Activated CD4-positive, alpha-beta T cell treated with anti-CD3 and anti-CD28 coated beads, Interleukin-2, Interleukin-6, amounts not matched to agents 100 ng/mL and 50 ng/mL, durations not matched to agents 16 hours and 8 hours (primary cell): Measurements from ENCODE around the gene LAMA3.
"Not testable (repeated sequence)": the region's sequence is repeated elsewhere in the genome, so short reads cannot be mapped to it uniquely, and the experiment has no call there.

Experiments
- DNase-seq: peaks from one replicate; pipeline ENCODE4 v3.0.0-alpha.2; 2020

Gene LAMA3

DNA sequence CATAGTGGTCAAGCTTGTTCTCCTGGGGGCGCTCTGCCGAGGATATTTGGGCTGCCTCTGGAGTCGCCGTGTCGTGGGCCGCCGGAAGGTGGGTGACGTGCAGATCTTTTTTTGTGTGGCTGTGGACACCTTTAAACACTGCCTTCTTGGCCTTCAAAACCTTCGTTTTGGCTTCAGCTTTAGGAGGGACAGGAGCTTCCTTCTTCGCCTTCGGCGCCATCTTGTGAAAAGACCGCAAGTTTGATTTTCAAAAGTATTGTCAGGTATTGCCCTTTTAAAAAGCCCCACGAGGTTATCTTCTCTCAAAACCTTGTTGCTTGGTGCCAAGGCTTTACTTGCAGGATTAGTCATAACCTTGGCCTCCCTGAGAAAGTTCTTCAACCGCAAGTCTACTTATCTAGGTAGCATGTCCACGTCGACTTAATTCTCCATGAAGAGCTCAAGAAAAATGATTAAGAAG lies 20.8 kb downstream of the LAMA3 start:
- no peak for DNase-seq

DNA sequence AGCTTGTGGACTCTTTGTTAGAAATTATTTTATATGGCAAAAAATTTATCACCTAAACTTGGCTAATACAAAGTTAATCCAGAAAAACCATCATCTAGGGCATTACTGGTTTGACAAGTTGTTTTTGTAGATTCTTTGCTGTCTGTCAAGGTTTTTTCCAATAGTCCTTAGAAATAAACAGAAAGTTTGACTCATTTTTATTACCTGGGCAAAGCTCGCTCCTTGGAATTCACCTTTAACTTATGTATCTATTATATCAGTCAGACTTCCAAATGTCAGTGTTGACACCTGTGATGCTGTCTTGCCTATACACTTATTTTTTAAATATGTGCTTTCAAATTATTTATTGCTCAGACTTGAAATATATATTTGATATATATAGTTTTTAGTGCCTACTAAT lies 21.7 kb downstream of the LAMA3 start:
- no peak for DNase-seq

DNA sequence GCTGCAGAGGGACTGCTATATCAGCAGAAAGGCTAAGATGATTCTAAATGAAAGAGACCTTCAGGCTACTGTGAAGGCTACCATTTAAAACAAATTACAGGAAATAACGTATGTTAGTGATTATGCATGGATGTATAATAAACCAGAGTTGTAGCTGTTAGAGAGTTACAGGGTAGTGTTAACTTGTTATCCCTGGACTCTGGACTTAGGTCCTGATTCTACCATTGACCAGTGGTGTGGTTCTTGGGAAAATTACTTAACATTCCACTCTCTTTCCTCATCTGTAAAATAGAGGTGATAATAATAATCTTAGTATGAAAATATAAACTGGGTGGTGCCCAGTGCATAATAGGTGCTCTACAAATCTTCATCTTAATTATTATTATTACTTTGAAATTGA lies 22.2 kb downstream of the LAMA3 start:
- DNase-seq = no peak

DNA sequence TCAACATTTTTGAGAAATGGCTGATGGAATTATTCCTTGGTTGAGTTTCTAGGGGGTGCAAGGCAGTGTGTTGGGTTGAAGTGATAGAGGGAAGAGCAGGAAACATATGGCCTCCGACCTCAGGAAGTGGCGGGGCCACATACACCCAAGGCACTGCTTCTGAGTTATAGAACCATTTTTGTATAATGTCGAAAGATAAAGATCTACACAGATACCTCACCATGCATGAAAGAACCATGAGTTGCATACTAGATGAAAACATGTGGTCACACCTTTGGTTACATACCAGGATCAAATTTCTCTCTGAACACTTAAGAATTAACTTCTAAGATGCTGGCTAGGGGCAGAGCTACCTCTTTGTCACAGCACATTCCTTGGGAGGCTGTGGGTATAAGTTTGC lies 23.2 kb downstream of the LAMA3 start:
- peak; percentile 14 for DNase-seq

DNA sequence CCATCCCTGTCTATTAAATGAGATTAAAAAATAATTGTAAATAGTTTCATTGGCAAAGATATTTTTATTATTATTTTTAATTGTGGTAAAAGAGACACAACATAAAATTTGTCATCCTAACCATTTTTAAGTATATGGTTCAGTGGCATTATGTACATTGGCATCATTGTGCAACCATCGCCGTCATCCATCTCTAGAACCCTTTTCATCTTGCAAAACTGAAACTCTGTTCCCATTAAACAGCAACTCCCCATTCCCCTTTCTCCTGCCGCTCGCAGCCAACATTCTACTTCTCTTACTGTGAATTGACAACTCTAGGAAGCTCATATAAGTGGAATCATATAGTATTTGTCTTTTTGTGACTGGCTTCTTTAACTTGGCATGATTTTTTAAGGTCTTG lies 25.3 kb downstream of the LAMA3 start:
- DNase-seq = no peak

DNA sequence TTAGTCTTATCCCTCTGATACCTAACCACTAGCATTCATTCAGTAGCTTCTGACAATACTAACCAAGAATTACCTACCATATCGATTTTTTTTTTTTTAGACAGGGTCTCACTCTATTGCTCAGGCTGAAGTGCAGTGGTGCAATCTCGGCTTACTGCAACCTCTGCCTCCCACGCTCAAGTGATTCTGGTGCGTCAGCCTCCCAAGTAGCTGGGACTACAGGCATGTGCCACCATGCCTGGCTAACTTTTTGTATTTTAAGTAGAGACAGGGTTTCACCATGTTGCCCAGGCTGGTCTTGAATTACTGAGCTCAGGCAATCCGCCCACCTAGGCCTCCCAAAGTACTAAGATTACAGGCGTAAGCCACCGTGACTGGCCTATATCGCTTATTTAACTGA lies 26.8 kb downstream of the LAMA3 start:
- DNase-seq = not testable (repeated sequence)

DNA sequence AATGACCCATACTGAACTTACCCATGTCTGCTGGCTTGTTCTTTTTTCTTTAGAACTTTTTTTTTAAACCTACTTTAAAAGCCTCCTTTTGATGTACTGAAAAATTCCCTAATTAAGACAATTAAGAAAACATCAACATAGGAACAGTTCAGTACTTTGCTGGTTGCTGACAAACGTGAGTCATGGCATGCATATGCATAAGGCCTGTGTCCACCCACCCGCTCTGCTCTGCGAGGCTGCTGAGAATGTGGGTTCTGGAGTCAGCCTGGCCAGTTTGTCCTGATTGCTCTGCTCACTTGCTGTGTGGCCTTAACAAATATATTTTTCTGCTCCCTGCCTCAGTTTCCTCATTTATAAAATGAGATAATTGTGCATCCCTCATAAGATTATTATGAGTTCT lies 27.3 kb downstream of the LAMA3 start:
- DNase-seq = no peak

DNA sequence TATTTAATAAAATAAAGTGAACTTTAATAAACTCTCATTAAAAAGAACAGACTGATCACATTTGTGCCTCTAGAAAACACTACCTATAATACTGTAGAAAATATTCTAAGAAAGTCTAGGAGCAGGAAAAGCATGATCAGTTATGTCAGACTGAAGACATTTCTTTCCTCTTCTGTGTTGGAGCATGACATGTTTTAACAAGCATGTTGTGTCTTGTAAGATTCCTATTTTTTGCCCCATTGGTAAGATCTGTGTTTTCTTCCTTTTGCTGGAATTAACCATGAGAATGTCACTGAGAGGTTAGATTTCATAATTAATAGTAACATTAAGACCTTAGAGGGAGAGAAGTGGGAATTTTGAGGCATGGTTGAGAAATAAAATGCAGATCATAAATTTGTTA lies 27.7 kb downstream of the LAMA3 start:
- DNase-seq = no peak

DNA sequence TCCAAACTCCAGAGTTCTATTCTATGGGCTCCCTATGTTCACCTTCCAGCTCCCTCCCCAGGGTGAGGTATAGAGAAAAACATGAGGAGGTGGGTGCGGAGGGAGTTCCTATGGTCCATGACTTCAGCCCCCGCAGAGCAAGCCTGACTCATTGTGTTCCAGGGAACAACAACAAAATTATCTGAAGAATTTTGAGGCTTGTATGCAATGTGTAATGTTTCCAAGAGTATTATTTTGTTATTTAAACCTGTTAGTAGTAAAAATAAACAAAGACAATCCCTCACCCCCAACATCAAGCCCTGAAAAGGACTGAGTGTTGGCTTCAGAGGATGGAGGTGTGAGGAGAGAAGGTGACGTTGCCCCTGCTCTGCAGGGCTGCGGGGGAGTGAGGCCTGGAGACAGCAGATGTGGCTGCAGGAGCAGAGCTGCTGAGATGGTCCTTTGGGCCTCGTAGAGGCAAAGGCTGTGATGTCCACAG lies 29.0 kb downstream of the LAMA3 start:
- no peak for DNase-seq

DNA sequence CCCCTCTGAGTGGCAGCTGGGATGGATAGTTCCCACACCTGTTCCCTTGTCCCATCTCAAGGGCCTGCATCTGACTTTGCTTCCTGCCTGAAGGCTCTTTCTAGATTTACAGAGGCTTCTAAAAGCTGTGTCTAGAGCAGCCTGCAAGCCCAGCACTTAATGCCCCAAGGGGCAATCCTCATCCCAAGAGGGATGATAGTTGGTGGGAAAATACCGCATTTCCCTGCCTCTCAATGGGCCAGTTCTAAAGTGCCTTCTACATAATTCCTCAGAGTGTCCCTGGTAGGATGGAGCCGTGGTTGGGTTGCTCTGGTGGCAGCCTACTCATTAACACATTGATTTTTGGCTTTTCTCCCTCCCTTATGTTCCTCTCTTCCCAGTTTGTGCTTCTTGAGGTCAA lies 29.5 kb downstream of the LAMA3 start:
- no peak for DNase-seq

DNA sequence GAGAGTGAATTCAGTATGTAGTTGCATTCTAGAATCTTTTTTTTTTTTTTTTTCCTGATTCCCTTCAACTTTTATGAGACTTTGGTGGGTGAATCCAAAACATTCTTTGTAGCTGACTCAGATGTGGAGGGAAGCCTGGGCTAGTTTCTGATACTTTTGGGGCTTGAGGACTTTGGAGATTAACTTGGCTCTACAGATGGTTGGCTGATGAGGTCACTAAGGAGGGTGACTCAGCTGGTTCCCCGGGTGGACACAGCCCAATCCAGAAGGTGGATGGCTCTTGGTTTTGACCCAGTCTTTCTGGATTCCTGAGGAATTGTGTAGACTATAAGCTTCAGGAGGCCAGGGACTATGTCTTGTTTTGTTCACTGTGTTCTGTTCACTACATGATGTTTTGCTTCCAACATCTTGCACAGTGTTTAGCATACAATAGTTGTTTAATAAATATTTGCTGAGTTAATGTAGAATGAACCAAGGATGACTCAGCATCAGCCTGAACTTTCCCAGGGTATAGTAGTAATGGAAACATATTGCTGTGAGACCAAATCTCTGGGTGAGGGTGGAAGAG lies 30.5 kb downstream of the LAMA3 start:
- DNase-seq = no peak

DNA sequence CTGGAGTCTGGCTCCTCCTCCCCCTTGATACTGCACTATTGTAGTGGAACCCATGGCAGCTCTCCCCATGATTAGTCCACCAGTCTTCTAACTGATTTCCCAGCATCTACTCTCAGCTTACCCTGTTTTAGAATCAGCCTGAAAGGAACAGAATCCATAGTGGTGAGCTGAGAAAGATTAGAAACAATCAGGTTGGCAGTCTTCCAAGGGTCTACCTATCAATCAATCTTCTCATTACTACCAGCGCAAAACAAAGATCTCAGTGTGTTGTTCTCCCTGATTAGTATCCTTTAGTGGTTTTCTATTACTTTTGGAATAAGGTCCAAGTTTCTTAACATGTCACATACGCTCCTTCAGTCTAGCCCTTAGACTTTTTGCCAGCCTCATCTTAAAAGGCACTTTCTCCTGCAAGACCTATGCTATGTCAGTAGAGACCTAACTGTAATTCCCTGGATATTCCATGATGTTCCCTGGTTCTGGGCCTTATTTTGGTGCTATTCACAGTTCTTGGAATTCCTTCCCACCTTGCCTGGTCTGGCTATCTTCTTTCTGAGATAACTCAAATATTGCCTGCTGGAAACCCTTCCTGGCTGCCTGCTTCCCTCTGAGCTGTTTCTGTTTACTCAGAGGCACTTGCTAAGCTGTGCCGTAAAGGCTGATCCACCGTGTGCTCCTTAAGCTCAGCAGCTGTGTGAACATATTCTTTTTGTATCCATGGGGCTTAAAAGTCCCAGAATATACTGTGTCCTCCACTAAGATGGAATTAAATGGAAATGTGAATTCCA lies 32.6 kb downstream of the LAMA3 start:
- DNase-seq = no peak

DNA sequence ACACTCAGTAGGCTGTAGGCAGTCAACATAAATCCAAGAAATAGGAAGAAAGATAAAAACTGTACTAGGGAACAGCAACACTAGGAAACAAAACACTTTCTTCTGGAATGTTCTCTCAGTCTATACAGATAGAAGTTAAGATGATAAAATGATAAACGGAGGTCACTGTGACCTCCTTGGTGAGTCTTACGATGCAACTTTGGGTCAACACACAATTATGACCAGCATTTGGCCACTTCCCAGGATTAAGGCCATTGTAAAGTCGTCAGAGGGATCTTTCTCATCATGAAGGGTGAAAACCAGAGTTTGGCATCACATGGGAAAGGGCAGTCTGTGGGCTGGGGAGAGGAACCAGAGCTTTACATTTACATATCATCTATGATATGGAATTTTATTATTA lies 33.4 kb downstream of the LAMA3 start:
- no peak for DNase-seq

DNA sequence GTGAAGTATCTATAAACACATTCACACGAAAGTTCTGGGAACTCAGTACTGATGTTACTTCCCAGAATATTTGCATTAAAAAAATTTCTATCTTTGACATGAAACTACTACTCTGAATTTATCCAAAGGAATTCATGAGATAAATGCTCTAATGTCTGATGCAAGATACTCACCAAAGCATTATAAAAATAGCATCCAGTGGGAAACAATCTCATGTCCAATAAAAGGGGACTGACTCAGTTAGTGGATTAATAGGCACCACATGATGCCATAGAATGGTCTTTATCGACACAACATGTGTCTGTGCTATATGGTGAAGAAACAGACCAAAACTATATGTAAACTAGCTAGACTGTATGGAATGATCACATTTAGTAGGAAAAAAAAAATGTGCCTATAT lies 33.9 kb downstream of the LAMA3 start:
- DNase-seq = no peak

DNA sequence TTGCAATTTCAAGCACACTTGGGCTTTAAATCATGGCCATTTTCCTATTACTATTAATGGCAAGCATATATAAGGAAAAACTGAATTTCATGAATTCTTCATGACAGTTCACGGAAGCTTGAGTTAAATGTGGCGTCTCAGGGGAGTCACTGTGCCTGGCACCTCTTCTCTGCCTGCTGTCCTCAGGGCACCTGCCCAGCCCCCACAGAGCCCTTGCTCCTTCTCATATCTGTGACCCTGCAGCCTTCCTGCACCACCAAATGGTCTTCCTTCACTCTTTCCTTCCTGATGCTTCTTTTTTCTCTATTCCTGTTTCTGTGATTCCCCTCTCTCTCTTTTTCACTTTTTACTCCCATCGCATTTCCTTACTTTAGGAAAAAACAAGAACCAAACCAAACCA lies 35.4 kb downstream of the LAMA3 start:
- no peak for DNase-seq

DNA sequence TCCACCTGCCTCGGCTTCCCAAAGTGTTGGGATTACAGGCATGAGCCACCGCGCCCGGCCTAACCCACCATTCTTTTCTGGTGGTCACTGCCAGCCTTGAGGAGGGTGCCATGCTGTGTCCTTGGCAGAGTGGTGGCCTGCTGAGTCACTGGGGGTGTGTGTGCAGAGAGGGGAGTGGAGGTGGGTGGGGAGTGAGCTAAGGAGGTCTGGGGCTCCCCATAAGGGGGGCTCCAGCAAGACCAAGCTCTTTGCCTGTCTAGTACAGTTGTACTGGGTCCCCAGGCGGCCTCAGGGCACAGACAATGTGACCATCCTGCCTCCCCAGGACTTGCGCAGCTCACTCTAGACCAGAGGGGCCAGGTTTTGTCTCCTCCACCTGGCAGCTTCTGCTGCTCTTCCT lies 36.1 kb downstream of the LAMA3 start:
- DNase-seq = no peak

DNA sequence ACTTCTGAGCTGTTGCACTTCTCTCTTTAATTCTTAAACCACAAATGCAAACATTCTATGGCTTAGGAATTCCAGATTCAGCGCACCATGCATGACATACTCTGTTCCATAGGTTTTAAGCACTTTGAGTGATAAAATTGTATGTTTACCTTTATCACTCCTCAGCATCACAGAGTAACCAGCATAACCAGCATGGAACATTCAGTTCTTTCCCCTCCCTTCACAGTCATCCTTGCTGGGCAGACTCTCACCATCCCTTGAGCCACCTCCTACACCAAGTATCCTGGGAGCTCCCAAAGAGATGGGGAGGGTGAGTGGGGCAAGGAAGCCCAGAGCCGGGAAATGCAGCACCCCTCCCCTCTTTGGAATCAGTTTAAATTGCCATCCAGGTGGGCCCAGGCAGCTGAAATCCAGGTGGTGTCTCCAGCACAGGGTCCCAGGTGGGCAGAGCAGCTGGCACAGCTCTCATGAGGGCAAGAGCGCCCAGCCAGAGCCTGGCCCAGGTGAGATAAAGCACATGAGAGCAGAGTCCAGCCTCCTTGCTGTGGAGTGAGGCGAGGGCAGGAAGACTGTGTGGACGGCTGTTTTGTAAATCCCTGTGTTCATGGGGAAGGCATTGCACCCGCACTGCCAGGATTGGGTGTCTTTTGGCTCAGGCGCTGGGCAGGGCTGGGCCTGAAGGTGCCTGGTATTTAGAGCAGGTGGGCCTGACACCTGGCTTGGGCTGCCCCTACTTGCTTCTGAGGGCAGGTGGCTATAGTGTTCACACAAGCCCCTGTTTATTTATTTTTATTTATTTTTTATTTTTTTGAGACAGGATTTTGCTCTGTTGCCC lies 36.8 kb downstream of the LAMA3 start:
- DNase-seq = no peak

DNA sequence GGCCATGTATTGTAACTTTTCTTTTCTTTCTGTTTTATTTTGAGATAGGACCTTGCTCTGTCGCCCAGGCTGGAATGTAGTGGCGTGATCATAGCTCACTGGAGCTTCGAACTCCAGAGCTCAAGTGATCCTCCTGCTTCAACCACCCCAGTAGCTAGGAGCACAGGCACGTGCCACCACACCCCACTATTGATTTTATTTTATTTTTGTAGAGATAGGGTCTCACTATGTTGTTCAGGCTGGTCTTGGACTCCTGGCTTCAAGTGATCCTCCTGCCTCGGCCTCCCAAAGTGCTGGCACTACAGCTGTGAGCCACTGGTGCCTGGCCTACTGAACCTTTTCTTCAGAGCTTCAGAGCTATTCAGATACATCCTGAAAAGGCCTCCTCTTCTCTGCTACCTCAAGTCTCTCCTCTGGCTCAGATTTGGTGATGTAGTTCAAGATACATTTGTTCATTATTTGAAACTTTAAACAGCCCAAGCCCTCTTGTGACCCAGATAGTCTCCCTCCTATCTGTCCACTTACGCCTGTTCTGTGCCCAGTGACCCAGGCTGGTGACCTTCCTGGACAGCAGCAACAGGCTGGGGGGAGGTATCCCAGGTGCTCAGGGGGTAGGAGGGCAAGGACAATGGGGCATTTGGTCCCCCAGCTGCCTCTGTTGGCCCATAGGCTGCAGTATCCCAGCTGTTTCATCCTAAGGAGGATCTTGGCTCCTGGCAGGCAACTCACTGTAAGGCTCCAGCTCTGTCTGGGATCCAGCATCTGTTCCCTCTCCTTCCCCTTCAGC lies 38.6 kb downstream of the LAMA3 start:
- DNase-seq = no peak

DNA sequence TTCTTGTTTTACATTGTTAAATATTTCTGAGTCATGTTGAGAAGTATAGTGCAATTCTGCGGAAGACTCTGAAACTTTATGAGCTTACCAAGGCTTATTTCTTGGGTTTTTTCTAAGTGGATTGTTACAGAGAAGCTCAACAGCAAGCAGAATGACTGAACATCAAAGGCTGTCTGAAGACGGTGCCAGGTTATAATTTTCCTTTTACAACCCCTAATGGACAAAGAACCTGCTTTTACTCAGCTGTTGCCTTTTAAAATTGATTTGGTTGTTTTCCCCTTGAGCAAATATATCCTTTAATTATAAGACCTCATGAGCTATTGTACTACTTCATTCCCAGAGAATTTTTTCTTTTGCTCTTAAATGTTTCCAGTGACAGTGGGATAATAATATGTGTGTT lies 41.6 kb downstream of the LAMA3 start:
- DNase-seq = no peak

DNA sequence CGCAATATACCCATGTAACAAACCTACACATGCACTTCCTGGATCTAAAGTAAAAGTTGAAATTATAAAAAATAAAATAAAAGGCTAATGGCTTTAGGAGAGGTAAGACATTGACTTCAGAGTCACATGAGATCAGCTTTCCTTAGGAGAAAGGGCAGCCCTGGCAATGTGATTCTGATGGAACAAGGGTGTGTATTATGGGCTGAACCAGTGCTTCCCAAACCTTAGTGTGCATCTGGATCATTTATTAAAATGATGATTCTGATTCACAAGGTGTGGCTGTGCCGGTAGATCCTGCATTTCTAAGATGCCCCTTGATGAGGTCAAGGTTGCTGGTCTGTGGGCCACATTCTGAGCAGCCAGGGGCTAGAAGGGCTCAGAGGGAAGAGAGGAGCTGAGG lies 42.6 kb downstream of the LAMA3 start:
- no peak for DNase-seq

DNA sequence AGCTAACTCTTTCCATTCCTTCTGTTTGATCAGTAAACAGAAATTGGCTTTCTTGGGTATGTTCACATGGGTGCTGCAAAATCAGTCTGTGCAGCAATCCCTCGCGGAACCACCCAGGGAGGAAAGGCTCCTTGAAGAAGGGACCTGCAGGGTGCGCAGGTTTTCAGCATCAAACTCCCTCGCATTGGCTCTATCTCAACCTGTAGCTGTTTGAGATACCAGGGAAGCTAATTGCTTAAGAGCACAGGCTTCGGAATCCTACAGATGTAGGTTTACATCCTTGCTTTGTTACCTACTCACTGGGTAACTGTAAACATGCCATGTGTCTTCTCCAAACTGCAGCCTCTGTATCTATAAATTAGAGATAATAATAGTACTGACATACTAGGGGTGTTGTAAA lies 43.2 kb downstream of the LAMA3 start:
- no peak for DNase-seq

DNA sequence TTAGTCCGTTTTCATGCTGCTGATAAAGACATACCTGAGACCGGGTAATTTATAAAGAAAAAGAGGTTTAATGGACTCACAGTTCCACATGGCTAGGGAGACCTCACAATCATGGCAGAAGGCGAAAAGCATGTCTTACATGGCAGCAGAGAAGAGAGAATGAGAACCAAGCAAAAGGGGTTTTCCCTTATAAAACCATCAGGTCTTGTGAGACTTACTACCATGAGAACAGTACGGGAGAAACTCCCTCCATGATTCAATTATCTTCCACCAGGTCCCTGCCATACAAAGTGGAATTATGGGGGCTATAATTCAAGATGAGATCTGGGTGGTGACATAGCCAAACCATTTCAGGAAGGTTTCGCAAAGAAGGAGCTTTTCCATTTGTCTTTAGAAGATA lies 44.0 kb downstream of the LAMA3 start:
- DNase-seq = not testable (repeated sequence)

DNA sequence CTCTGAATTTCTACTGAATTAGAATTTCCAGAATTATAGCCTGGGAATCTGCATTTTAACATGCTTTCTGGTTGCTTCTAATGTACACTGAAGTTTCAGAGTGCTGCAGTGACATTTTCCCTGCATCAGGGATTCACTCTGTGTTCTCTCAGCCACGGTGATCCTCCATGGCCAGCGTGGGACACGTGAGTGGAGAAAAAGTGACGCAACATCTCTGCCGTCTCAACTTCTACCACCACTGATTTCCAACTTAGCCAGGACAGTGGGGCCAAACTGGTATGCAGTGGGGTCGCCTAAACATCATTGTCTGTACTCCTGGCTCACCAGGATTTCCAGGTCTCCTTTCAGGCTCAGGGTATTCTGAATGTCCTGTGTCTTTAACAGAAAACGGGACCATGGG lies 44.6 kb downstream of the LAMA3 start:
- DNase-seq = no peak
